H1 (cell line): Measurements from ENCODE around the gene DIS3. TPM values are rescaled to one million over a fixed set of nuclear protein-coding genes. Genes with fewer than 3 reads are reported as not detected.

Experiments used
- CTCF ChIA-PET: fragments of 300-600 bp; sonication (Branson Sonifier 250); formaldehyde crosslinking; loops from one replicate; lab custom pipeline; 2021; ENCODE audit not compliant: partially characterized antibody; lab: Charles Lee
- POLR2A ChIA-PET: fragments of 300-600 bp; sonication (Branson Sonifier 250); formaldehyde crosslinking; loops from one replicate; lab custom pipeline; 2021; ENCODE audit warnings: inconsistent platforms; ENCODE audit not compliant: partially characterized antibody; lab: Charles Lee
- DNase-seq, 2 experiments: peaks; one replicate each; pipeline versions ENCODE4 v3.0.0 to v3.0.0-alpha.2; 2010 to 2022; ENCODE audit warnings: low spot score in 2 of 2, low read depth in 1 of 2, mixed read lengths in 1 of 2
- FAIRE-seq: peaks from 2 replicates; lab custom pipeline; 2011; peaks lifted over from hg19 to GRCh38; lab: Jason Lieb, UNC
- H2AFZ ChIP-seq: 2 replicates; pipeline ENCODE4 v1.8.1; 2012; ENCODE audit warnings: low read length, inconsistent platforms
- H2AK5ac ChIP-seq: 2 replicates; pipeline ENCODE4 v1.6.1; 2013; ENCODE audit warnings: low read depth, low read length
- H2BK120ac ChIP-seq: replicated peaks from 2 replicates; pipeline ENCODE3; 2013; ENCODE audit warnings: low read depth, low read length, inconsistent platforms
- H2BK12ac ChIP-seq: 2 replicates; pipeline ENCODE4 v1.6.1; 2013; ENCODE audit warnings: low read depth, low read length
- H2BK15ac ChIP-seq: 2 replicates; pipeline ENCODE4 v1.6.1; 2013; ENCODE audit warnings: low read length
- H2BK20ac ChIP-seq: 2 replicates; pipeline ENCODE4 v1.6.1; 2013; ENCODE audit warnings: low read length
- H2BK5ac ChIP-seq: 2 replicates; pipeline ENCODE4 v1.6.1; 2013; ENCODE audit warnings: low read depth, low read length
- H3K14ac ChIP-seq: 2 replicates; pipeline ENCODE4 v1.6.1; 2013; ENCODE audit warnings: inconsistent platforms; ENCODE audit not compliant: insufficient read length
- H3K18ac ChIP-seq: 2 replicates; pipeline ENCODE4 v1.6.1; 2013; ENCODE audit warnings: low read length; ENCODE audit errors: extremely low read depth
- H3K23ac ChIP-seq: 2 replicates; pipeline ENCODE4 v1.6.1; 2013; ENCODE audit warnings: inconsistent platforms; ENCODE audit not compliant: insufficient read length
- H3K23me2 ChIP-seq: 2 replicates; pipeline ENCODE4 v1.6.1; 2013; ENCODE audit warnings: low read depth, low read length
- H3K27ac ChIP-seq: 2 replicates; pipeline ENCODE4 v1.6.1; 2011; ENCODE audit warnings: low read depth, low read length, inconsistent platforms
- H3K27me3 ChIP-seq, 4 experiments: replicated peaks in 1 of 4; 1 replicate in 1 of 4; 2 replicates in 3 of 4; pipeline versions ENCODE4 v1.6.1 to v1.8.1; 2011 to 2013; ENCODE audit warnings: low read length in 3 of 4, mild to moderate bottlenecking in 3 of 4, inconsistent platforms in 2 of 4, mixed read lengths in 2 of 4, moderate library complexity in 1 of 4; ENCODE audit not compliant: control insufficient read depth in 3 of 4, insufficient read depth in 3 of 4; ENCODE audit errors: extremely low read depth in 1 of 4
- H3K36me3 ChIP-seq, 4 experiments: 2 replicates each; pipeline versions ENCODE4 v1.6.1 to v1.8.1; 2011 to 2013; ENCODE audit warnings: mild to moderate bottlenecking in 4 of 4, low read length in 3 of 4, moderate library complexity in 2 of 4, control low read depth in 1 of 4, inconsistent platforms in 1 of 4; ENCODE audit not compliant: insufficient read depth in 4 of 4, control insufficient read depth in 2 of 4
- H3K4ac ChIP-seq: replicated peaks from 2 replicates; pipeline ENCODE3; 2013; ENCODE audit warnings: low read length, low read depth, mixed read lengths, inconsistent platforms; ENCODE audit not compliant: insufficient read length
- H3K4me1 ChIP-seq, 4 experiments: replicated peaks in 1 of 4; 1 replicate in 1 of 4; 2 replicates in 3 of 4; pipeline versions ENCODE4 v1.6.1 to v1.8.1; 2011 to 2013; ENCODE audit warnings: low read length in 3 of 4, inconsistent platforms in 2 of 4, mixed read lengths in 1 of 4; ENCODE audit not compliant: insufficient read depth in 4 of 4, control insufficient read depth in 3 of 4
- H3K4me2 ChIP-seq, 2 experiments: 2 replicates each; pipeline versions ENCODE4 v1.6.1 to v1.8.1; 2011 to 2013; ENCODE audit warnings: low read depth in 2 of 2, low read length in 2 of 2, control low read depth in 1 of 2, inconsistent platforms in 1 of 2, mild to moderate bottlenecking in 1 of 2; ENCODE audit not compliant: insufficient read depth in 1 of 2
- H3K4me3 ChIP-seq, 4 experiments: fragments of 200-600, 300-600 bp in 1 of 4; sonication (generic), shearing (Covaris generic), sonication (Bioruptor Twin) in 1 of 4; 2 replicates each; pipeline versions ENCODE4 v1.5.1 to v1.8.1; 2011 to 2016; ENCODE audit warnings: low read length in 4 of 4, low read depth in 3 of 4, control low read depth in 2 of 4, inconsistent platforms in 2 of 4, mild to moderate bottlenecking in 2 of 4, mixed read lengths in 1 of 4, moderate library complexity in 1 of 4; ENCODE audit not compliant: insufficient read depth in 2 of 4; ENCODE audit errors: extremely low read depth in 1 of 4
- H3K56ac ChIP-seq: replicated peaks from 2 replicates; pipeline ENCODE3; 2013; ENCODE audit warnings: low read depth, mild to moderate bottlenecking, mixed read lengths, low read length, inconsistent platforms; ENCODE audit not compliant: insufficient read length
- H3K79me1 ChIP-seq: 2 replicates; pipeline ENCODE4 v1.6.1; 2013; ENCODE audit warnings: low read depth, low read length, control low read depth
- H3K79me2 ChIP-seq, 2 experiments: 2 replicates each; pipeline versions ENCODE4 v1.6.1 to v1.8.1; 2012 to 2013; ENCODE audit warnings: low read length in 2 of 2, mild to moderate bottlenecking in 2 of 2, inconsistent platforms in 1 of 2; ENCODE audit not compliant: insufficient read depth in 2 of 2, control insufficient read depth in 1 of 2
- H3K9ac ChIP-seq, 4 experiments: replicated peaks in 1 of 4; 1 replicate in 1 of 4; 2 replicates in 3 of 4; pipeline versions ENCODE4 v1.6.1 to v1.8.1; 2011 to 2013; ENCODE audit warnings: low read depth in 3 of 4, low read length in 3 of 4, control low read depth in 2 of 4, mild to moderate bottlenecking in 2 of 4, moderate library complexity in 2 of 4, inconsistent platforms in 1 of 4; ENCODE audit errors: extremely low read depth in 1 of 4
- H3K9me3 ChIP-seq, 2 experiments: 2 replicates each; pipeline versions ENCODE4 v1.6.1 to v1.8.1; 2012 to 2013; ENCODE audit warnings: mild to moderate bottlenecking in 2 of 2, moderate library complexity in 2 of 2, control low read depth in 1 of 2, inconsistent platforms in 1 of 2, low read depth in 1 of 2, low read length in 1 of 2, mixed read lengths in 1 of 2; ENCODE audit not compliant: insufficient read depth in 2 of 2
- H4K20me1 ChIP-seq, 2 experiments: replicated peaks in 1 of 2; 2 replicates each; pipeline versions ENCODE3 to v1.8.1; 2011 to 2013; ENCODE audit warnings: inconsistent platforms in 2 of 2, low read length in 2 of 2, mild to moderate bottlenecking in 1 of 2; ENCODE audit not compliant: insufficient read depth in 2 of 2, control insufficient read depth in 1 of 2
- H4K5ac ChIP-seq: 2 replicates; pipeline ENCODE4 v1.6.1; 2013; ENCODE audit warnings: low read length, low read depth, mixed read lengths, inconsistent platforms; ENCODE audit not compliant: insufficient read length
- H4K8ac ChIP-seq: 2 replicates; pipeline ENCODE4 v1.8.0; 2013; ENCODE audit warnings: mild to moderate bottlenecking, moderate library complexity, low read length, inconsistent platforms; ENCODE audit not compliant: insufficient read depth; ENCODE audit errors: extremely low read depth
- H4K91ac ChIP-seq: replicated peaks from 2 replicates; pipeline ENCODE3; 2013; ENCODE audit warnings: low read length, mixed read lengths, inconsistent platforms; ENCODE audit not compliant: insufficient read length
- CBX5 ChIP-seq: fragments of 300-800, 300-1000 bp; sonication (generic); IDR thresholded peaks from 2 replicates; pipeline ENCODE4 v1.7.1; 2016; ENCODE audit warnings: antibody characterized with exemption, low read length, low read depth
- KDM4A ChIP-seq: IDR thresholded peaks from one replicate; pipeline ENCODE4 v1.7.1; 2012; ENCODE audit warnings: low read depth, mild to moderate bottlenecking, moderate library complexity, low read length, inconsistent platforms; ENCODE audit not compliant: severe bottlenecking
- SAP30 ChIP-seq: fragments of 300-600 bp; sonication (generic); IDR thresholded peaks from 2 replicates; pipeline ENCODE4 v1.7.1; 2012; ENCODE audit warnings: low read length, moderate library complexity, mild to moderate bottlenecking, inconsistent platforms; ENCODE audit not compliant: insufficient read depth, insufficient replicate concordance
- SIRT6 ChIP-seq: IDR thresholded peaks from one replicate; pipeline ENCODE4 v1.7.1; 2012; ENCODE audit warnings: low read length, inconsistent platforms
- SP4 ChIP-seq: IDR thresholded peaks from 2 replicates; pipeline ENCODE4 v1.6.1; 2012; ENCODE audit warnings: low read length, inconsistent platforms
- SUZ12 ChIP-seq: fragments of 200-600 bp; sonication (generic); IDR thresholded peaks from 2 replicates; pipeline ENCODE4 v1.6.1; 2012; ENCODE audit warnings: mild to moderate bottlenecking, inconsistent platforms, low read length, moderate library complexity, mixed read lengths
- YY1 ChIP-seq: IDR thresholded peaks from 2 replicates; pipeline ENCODE4 v1.6.1; 2011; ENCODE audit warnings: low read depth, mild to moderate bottlenecking, low read length
- whole genome bisulfite sequencing, 2 experiments: shearing (Covaris generic) in 1 of 2; methylation state at CpG; one replicate each; pipeline versions ENCODE4 v1.1.6 to v1.1.7; 2013 to 2015; ENCODE audit warnings: low lambda C conversion rate in 2 of 2, mixed read lengths in 2 of 2, inconsistent platforms in 1 of 2, low coverage in 1 of 2, missing lambda C conversion rate in 1 of 2; ENCODE audit not compliant: insufficient replicate concordance in 2 of 2, insufficient coverage in 1 of 2, insufficient read length in 1 of 2; ENCODE audit errors: extremely low coverage in 1 of 2, missing lambda C conversion rate in 1 of 2; 5-methylcytosine and 5-hydroxymethylcytosine counted together
- polyA plus RNA-seq, 7 experiments: library from polyadenylated mRNA; depleted of rRNA in 3 of 7; stranded (reverse) in 5 of 7; unstranded in 2 of 7; fragments of >200 nt in 5 of 7; fragments of 200-250 nt in 2 of 7; gene quantifications; 1 replicate in 5 of 7; 2 replicates in 1 of 7; 4 replicates in 1 of 7; pipeline versions ENCODE4 v1.2.1 to v1.2.3, GENCODE V29; 2011 to 2013; ENCODE audit warnings: missing spikeins in 2 of 7, mixed read lengths in 2 of 7
- total RNA-seq: library from RNA; stranded (reverse); fragmentation: NEBNext Ultra II Directional; extraction: Animal tissue kit (Norgen Biotek cat#: 25700); gene quantifications from 2 replicates; pipeline ENCODE4 v1.2.1, GENCODE V29; 2021

The DIS3 gene
- total and polyA plus RNA-seq, 2 of the 8 experiments (the other 6 are each of a cell fraction or from before 2014, with no cell fraction given), result 10.8 to 39.9 TPM

DNA sequence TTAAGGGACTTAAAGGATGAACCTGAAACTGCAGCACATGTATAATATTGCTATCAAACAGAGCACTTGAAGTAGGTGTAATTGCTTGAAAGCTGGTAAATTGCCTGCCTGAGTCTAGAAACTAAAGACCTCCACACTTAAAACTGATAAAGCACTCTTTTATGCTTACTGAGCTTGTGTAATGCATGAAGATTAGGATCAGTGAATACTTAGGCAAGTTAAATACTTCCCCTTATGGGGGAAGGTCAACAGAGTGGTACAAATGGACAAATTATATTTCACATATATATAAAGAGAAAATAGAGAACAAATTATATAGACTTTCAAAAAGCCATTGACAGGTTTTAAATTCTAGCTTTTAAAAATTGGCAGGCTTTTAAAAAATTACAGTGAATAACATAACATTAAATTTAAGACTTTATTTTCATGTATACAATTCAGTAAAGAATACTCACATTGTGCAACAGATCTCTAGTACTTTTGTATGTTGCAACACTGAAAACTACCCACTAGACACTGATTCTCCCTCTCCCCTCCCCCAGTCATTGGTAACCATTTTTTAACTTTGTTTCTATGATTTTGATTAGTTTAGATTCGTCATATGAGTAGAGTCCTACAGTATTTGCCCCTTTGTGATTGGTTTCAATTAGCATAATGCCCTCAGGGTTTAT, 24.1 kb upstream of the DIS3 start:
- Histone ChIP-seq H4K8ac (no peak overlapping the region), H3K79me2 (no peaks in the 10 kb centered on the region), H3K23me2 (no peaks in the 10 kb centered on the region), H3K14ac (no peak overlapping the region), H3K4me1 (no peaks in the 10 kb centered on the region), H3K56ac (no peak overlapping the region), H3K27me3 (no peaks in the 10 kb centered on the region), H2BK120ac (no peak overlapping the region), H3K9ac (no peak overlapping the region), H2AFZ (no peak overlapping the region), H4K20me1 (no peaks in the 10 kb centered on the region), H2BK12ac (no peak overlapping the region), H2BK15ac (no peak overlapping the region), H3K4me2 (no peak overlapping the region), H3K27ac (no peak overlapping the region), H3K79me1 (no peaks in the 10 kb centered on the region), H3K36me3 (peaks cover 0 to 2% (median 0%) of the 10 kb centered on the region in 4 experiments; a peak in 1 of 8 replicates), H2BK20ac (no peak overlapping the region), H4K5ac (no peak overlapping the region), H2BK5ac (no peak overlapping the region), H3K18ac (no peak overlapping the region), H4K91ac (no peak overlapping the region), H3K23ac (no peak overlapping the region), H3K4ac (no peak overlapping the region), H3K9me3 (no peaks in the 10 kb centered on the region), H3K4me3 (no peak overlapping the region), H2AK5ac (no peak overlapping the region)
- ChIA-PET CTCF (interaction anchor here (0.8 kb wide), 1 partner anchor 10 kb away, joined by 4 read pairs; no protein-coding TSS in a partner anchor), POLR2A (no interaction called here)
- DNase-seq, result no peak
- no peak for TF ChIP-seq SAP30
- no peak for TF ChIP-seq YY1
- no peak for TF ChIP-seq SP4
- TF ChIP-seq SIRT6, result no peak
- TF ChIP-seq SUZ12, result no peak
- no peak for TF ChIP-seq KDM4A
- TF ChIP-seq CBX5, result no peak
- WGBS, 2 experiments, result 94% methylated on average over 1 of the region's 1 CpG; no CpG with 5 or more reads in 1 of the 2 experiments
- no peak for FAIRE-seq
